ENCODE data around the gene TENM4. TPM values are rescaled to one million over a fixed set of nuclear protein-coding genes. Genes with fewer than 3 reads are reported as not detected.
"Not testable (repeated sequence)": the region's sequence is repeated elsewhere in the genome, so short reads cannot be mapped to it uniquely, and the experiment has no call there.

Gene TENM4
- polyA plus RNA-seq, 3 donors, result 21.1 to 26.5 (median 26.0) TPM

DNA sequence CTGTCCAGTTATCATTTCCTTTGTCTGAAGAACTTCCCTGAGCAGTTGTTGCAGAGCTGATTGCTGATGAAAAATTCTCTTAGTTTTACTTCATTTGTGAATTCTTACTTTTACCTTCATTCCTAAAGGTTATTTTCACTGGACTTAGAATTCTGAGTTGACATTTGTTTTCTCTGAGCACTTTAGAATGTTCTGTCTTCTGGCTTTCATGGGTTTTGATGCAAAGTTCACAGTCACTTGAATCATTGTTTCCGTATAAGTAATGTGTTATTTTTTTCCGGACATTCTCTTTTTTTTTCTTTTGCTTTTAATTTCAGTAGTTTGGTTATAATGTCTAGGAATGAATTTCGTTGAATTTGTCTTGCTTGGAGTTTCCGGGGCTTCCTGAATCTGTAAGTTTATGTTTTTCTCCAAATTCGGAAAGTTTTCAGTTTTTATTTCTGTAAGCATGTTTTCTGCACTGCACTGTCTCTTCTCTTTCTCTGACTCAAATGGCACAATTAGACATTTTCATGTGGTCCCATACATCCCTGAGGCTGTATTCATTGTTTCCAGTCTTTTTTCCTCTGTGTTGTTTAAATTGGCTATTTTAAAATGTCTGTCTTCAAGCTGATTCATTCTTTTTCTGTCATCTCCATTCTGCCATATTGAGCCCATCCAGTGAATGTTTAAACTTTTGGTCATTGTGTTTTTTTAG, 797.7 kb downstream of the TENM4 start:
- no peak for DNase-seq

- no peak for DNase-seq
Observed at GRCh38 chr11:78641541-78641940, 799.3 kb downstream of the TENM4 start.

GRCh38 chr11:78638704-78639380, 802.0 kb downstream of the TENM4 start:
- no peak for DNase-seq

GRCh38 chr11:78637527-78637926, 803.3 kb downstream of the TENM4 start:
- DNase-seq, result not testable (repeated sequence)

- no peak for DNase-seq
Observed at GRCh38 chr11:78635814-78636506, 804.9 kb downstream of the TENM4 start.

- DNase-seq, result no peak
Observed at GRCh38 chr11:78633516-78634310, 807.1 kb downstream of the TENM4 start.

DNA sequence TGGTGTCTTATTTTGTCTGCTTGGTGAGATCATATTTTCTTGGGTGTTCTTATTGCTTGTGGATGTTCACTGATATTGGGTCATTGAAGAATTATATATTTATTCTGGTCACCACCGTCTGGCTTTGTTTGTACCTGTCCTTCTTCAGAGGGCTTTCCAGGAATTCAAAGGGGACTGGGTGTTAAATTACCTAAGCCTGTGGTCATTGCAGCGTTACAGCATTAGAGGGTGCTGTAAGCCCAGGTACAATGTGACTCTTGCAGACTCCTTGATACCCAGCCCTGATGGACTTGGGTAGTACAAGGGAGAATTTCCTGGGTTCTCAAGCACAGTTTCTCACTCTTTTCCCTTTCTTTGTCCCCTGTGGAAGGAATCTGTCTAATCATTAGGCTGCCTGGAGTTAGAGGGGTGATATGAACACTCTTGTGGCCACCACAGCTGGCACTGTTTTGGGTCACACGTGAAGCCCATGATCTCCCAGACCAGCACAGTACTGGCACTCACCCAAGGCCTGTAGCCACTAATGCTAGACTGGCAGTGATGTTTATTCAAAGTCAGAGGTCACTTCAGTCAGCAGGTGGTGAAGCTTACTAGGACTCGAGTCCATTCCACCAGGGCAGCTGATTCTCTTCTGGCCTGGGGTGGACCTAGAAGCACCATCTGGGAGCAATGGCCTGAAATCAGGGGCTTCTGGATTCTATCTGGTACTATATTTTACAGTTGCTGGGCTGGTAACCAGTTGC, 810.1 kb downstream of the TENM4 start:
- DNase-seq, result no peak

- no peak for DNase-seq
Observed at GRCh38 chr11:78630155-78630554, 810.7 kb downstream of the TENM4 start.

GRCh38 chr11:78622666-78623065, 818.2 kb downstream of the TENM4 start:
- no peak for DNase-seq

DNA sequence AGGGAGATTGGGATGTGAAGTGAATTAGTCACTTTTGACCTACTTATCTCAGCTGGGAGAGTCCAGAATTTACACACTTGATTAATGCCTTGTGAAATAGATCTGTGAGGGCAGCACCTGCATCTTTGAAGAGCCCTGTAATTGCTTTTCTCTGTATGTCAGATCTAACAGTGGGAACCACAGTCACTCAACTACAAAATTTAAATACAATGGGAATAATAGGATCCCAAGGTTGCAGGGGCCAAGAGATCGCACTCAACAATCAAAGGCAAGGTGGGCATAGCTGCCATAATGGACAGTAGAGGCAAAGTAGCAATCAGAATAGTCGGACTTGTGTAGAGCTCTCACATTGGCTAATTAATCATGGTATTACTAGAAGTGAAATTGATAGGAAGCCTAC, 820.7 kb downstream of the TENM4 start:
- no peak for DNase-seq

GRCh38 chr11:78615724-78616123, 825.1 kb downstream of the TENM4 start:
- no peak for DNase-seq

GRCh38 chr11:78613378-78613813, 827.4 kb downstream of the TENM4 start:
- no peak for DNase-seq

DNA sequence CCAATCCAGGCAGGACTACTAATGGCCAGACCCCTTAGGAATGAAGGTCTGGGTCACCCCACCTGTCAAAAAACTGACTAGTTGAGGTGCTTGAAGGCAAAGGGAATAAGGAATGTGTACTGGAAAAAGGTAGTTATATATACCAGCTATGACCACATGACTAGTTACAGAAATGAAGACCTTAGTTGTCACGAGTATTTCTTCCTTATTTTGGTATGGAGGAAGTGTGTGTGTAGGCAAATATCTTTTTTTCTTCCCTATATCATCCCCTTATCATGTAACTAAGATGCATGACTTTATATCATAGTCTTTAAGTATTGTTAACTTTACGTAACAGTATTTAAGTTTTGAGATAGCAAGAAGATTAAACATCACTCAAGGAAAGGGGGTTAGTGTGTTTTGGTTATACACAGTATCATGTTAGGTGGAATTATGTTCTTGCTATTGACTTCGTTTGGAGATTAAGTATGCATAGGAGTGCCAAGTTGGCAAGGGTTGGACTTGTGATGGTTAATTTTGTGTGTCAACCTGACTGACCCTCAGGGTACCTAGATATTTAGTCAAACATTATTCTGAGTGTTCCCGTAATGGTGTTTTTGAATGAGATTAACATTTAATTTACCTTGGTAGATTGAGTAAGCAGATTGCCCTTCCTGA, 828.0 kb downstream of the TENM4 start:
- DNase-seq, result no peak

- not testable (repeated sequence) for DNase-seq
Observed at GRCh38 chr11:78609321-78609720, 831.5 kb downstream of the TENM4 start.

GRCh38 chr11:78607696-78608095, 833.1 kb downstream of the TENM4 start:
- no peak for DNase-seq

GRCh38 chr11:78606667-78607066, 834.2 kb downstream of the TENM4 start:
- DNase-seq, result no peak

- no peak for DNase-seq
Observed at GRCh38 chr11:78605296-78605695, 835.5 kb downstream of the TENM4 start.

- DNase-seq, result no peak
Observed at GRCh38 chr11:78603792-78604191, 837.0 kb downstream of the TENM4 start.
